K562 (cell line): ENCODE results near the gene POLK.

Experiments used
- CEBPB ChIP-seq: fragments of 450-650 bp; IDR thresholded peaks from 2 replicates; pipeline ENCODE4 v1.6.1; 2016; ENCODE audit warnings: missing genetic modification characterization, missing compliant biosample characterization
- E2F3 ChIP-seq: fragments of 250-450 bp; sonication (Bioruptor Pico); IDR thresholded peaks from 2 replicates; pipeline ENCODE4 v1.4.0; 2020; ENCODE audit warnings: mild to moderate bottlenecking
- ELF1 ChIP-seq: fragments of 200-800 bp; sonication (Bioruptor generic); IDR thresholded peaks from 2 replicates; pipeline ENCODE4 v1.6.1; 2016; ENCODE audit warnings: missing genetic modification characterization, missing compliant biosample characterization
- LARP7 ChIP-seq: fragments of 450-650 bp; IDR thresholded peaks from 2 replicates; pipeline ENCODE4 v1.6.1; 2016
- MTA1 ChIP-seq: fragments of 450-650 bp; IDR thresholded peaks from 2 replicates; pipeline ENCODE4 v1.6.1; 2017; ENCODE audit warnings: borderline replicate concordance
- MYBL2 ChIP-seq, 2 experiments: fragments of 450-650 bp in 1 of 2; sonication (generic) in 1 of 2; formaldehyde crosslinking in 1 of 2; IDR thresholded peaks; 2 replicates each; pipeline versions ENCODE4 v1.6.1 to v1.8.1; 2017 to 2022; ENCODE audit warnings: borderline replicate concordance in 1 of 2, inconsistent platforms in 1 of 2, low read depth in 1 of 2, mild to moderate bottlenecking in 1 of 2, missing genetic modification reagents in 1 of 2, moderate library complexity in 1 of 2
- RCOR1 ChIP-seq, 2 experiments: IDR thresholded peaks; 2 replicates each; pipeline ENCODE4 v1.6.1; 2012; ENCODE audit warnings: low read depth in 2 of 2, low read length in 2 of 2, borderline replicate concordance in 1 of 2, improper control_type of control experiment in 1 of 2
- ZNF41 ChIP-seq: fragments of 250-450 bp; sonication (Bioruptor Pico); conservative IDR thresholded peaks from 2 replicates; pipeline ENCODE4 v1.4.0; 2020; ENCODE audit warnings: mild to moderate bottlenecking
- TF ChIP-seq, protein P1 (sequence below): fragments of 250-450 bp; sonication (Bioruptor Pico); IDR thresholded peaks from 2 replicates; pipeline ENCODE4 v1.5.0; 2021; ENCODE audit warnings: mild to moderate bottlenecking, moderate library complexity
- TF ChIP-seq, protein P2 (sequence below), 3 experiments: IDR thresholded peaks in 2 of 3; conservative IDR thresholded peaks in 1 of 3; 2 replicates each; pipeline ENCODE4 v1.5.1; 2011 to 2012; ENCODE audit warnings: low read length in 3 of 3, mild to moderate bottlenecking in 3 of 3, control low read depth in 2 of 3, improper control_type of control experiment in 1 of 3, inconsistent platforms in 1 of 3, low read depth in 1 of 3, mixed read lengths in 1 of 3, moderate library complexity in 1 of 3; ENCODE audit not compliant: insufficient read depth in 2 of 3
- TF ChIP-seq, protein P3 (sequence below): fragments of 450-650 bp; IDR thresholded peaks from 2 replicates; pipeline ENCODE4 v1.6.1; 2016; ENCODE audit warnings: borderline replicate concordance
- TF ChIP-seq, protein P4 (sequence below): sonication (generic); formaldehyde crosslinking; IDR thresholded peaks from 2 replicates; pipeline ENCODE4 v1.9.0; 2022; ENCODE audit warnings: mild to moderate bottlenecking, missing genetic modification reagents
- TF ChIP-seq, protein P5 (sequence below): fragments of 450-650 bp; IDR thresholded peaks from 2 replicates; pipeline ENCODE4 v1.6.1; 2016
- TF ChIP-seq, protein P6 (sequence below): IDR thresholded peaks from 2 replicates; pipeline ENCODE4 v1.6.1; 2012; ENCODE audit warnings: low read depth, low read length, improper control_type of control experiment, borderline replicate concordance

DNA sequence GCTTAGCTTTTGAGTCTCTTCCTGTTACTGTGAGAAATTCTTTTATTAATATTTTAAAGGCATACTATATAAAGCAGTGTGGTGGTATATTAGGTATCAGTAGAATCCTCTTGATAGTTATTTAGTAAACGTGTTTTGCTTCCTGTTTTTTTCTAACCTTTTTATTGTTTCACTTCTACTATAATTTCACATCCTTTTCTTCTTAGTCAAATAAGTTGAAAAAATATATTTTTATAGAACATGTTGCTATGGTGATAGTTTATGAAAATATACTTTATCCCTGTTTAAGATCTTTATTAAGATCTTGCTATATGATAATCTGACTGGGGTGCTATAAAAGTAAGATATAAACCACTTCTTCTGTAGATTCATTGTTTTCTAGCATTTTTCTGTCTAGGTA, 2.1 kb downstream of the POLK start:
- no peak for TF ChIP-seq RCOR1 (IDR thresholded peaks at IDR 0.05; ENCODE audit: borderline replicate concordance in 1 of 2, low read depth in 2 of 2, low read length in 2 of 2)
- TF ChIP-seq, protein P1, sequence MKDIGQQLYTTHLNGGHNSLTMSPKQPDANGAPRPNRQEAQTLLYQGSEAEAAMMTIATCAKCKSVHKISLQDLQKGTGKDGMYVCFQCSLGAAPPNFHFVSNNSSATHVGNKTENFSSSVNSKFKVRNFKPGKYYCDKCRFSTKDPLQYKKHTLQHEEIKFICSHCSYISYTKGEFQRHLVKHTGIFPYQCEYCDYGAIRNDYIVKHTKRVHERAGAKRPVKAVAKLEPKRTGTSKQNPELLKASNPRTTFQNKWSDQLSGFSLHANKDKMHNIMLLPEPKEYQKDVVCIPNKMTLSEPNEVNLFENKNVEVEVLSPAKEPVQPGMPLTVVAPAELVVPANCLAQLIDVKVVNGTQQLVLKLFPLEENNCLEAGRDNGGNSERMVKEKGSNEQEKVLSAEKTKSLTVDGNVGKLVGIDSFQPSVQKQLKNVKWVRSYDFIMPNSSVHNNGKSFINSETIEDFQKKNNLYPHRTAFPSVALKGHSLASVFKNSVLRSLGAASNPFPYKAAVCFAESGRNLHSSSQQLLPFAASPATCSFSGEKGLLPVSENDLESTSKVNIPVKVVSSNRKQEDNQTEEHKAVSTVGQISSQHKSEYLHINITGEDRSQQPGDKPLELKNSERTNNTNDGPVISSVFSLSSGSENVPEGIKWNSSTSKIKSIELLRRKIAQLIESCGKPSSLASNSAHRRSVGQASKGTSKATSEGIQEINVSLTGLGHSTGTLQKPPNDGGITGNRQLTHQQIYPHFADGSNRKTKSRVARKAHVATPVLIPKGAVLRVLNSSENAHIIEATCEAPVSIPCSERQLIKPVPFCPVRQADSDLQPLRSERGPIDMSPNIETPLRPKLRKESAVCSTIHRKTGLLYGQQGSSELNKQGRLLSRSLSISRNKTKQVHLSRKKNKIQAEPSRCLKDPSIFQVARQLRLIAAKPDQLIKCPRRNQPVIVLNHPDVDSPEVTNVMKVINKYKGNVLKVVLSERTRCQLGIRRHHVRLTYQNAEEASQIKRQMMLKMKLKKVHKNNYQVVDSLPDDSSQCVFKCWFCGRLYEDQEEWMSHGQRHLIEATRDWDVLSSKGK (CRISPR knock-in tag) = no peak
- no peak for TF ChIP-seq ZNF41 (CRISPR knock-in tag)
- TF ChIP-seq, protein P2, sequence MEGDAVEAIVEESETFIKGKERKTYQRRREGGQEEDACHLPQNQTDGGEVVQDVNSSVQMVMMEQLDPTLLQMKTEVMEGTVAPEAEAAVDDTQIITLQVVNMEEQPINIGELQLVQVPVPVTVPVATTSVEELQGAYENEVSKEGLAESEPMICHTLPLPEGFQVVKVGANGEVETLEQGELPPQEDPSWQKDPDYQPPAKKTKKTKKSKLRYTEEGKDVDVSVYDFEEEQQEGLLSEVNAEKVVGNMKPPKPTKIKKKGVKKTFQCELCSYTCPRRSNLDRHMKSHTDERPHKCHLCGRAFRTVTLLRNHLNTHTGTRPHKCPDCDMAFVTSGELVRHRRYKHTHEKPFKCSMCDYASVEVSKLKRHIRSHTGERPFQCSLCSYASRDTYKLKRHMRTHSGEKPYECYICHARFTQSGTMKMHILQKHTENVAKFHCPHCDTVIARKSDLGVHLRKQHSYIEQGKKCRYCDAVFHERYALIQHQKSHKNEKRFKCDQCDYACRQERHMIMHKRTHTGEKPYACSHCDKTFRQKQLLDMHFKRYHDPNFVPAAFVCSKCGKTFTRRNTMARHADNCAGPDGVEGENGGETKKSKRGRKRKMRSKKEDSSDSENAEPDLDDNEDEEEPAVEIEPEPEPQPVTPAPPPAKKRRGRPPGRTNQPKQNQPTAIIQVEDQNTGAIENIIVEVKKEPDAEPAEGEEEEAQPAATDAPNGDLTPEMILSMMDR (IDR thresholded peaks at IDR 0.05 in 2 of 3, conservative IDR thresholded peaks at IDR 0.05 in 1 of 3; ENCODE audit: insufficient read depth in 2 of 3, low read depth in 1 of 3, low read length in 3 of 3) = no peak
- TF ChIP-seq ELF1 (tag) = no peak
- TF ChIP-seq E2F3 (CRISPR knock-in tag) = no peak
- TF ChIP-seq CEBPB (tag) = no peak
- TF ChIP-seq MYBL2 (IDR thresholded peaks at IDR 0.05; ENCODE audit: low read depth) = no peak
- no peak for TF ChIP-seq MYBL2 (CRISPR knock-in tag; IDR thresholded peaks at IDR 0.05; ENCODE audit: borderline replicate concordance)
- TF ChIP-seq, protein P3, sequence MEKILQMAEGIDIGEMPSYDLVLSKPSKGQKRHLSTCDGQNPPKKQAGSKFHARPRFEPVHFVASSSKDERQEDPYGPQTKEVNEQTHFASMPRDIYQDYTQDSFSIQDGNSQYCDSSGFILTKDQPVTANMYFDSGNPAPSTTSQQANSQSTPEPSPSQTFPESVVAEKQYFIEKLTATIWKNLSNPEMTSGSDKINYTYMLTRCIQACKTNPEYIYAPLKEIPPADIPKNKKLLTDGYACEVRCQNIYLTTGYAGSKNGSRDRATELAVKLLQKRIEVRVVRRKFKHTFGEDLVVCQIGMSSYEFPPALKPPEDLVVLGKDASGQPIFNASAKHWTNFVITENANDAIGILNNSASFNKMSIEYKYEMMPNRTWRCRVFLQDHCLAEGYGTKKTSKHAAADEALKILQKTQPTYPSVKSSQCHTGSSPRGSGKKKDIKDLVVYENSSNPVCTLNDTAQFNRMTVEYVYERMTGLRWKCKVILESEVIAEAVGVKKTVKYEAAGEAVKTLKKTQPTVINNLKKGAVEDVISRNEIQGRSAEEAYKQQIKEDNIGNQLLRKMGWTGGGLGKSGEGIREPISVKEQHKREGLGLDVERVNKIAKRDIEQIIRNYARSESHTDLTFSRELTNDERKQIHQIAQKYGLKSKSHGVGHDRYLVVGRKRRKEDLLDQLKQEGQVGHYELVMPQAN = no peak
- TF ChIP-seq, protein P4, sequence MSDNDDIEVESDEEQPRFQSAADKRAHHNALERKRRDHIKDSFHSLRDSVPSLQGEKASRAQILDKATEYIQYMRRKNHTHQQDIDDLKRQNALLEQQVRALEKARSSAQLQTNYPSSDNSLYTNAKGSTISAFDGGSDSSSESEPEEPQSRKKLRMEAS (CRISPR knock-in tag) = no peak
- TF ChIP-seq, protein P5, sequence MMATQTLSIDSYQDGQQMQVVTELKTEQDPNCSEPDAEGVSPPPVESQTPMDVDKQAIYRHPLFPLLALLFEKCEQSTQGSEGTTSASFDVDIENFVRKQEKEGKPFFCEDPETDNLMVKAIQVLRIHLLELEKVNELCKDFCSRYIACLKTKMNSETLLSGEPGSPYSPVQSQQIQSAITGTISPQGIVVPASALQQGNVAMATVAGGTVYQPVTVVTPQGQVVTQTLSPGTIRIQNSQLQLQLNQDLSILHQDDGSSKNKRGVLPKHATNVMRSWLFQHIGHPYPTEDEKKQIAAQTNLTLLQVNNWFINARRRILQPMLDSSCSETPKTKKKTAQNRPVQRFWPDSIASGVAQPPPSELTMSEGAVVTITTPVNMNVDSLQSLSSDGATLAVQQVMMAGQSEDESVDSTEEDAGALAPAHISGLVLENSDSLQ = no peak
- TF ChIP-seq MTA1 = no peak
- TF ChIP-seq LARP7 = no peak
- TF ChIP-seq, protein P6, sequence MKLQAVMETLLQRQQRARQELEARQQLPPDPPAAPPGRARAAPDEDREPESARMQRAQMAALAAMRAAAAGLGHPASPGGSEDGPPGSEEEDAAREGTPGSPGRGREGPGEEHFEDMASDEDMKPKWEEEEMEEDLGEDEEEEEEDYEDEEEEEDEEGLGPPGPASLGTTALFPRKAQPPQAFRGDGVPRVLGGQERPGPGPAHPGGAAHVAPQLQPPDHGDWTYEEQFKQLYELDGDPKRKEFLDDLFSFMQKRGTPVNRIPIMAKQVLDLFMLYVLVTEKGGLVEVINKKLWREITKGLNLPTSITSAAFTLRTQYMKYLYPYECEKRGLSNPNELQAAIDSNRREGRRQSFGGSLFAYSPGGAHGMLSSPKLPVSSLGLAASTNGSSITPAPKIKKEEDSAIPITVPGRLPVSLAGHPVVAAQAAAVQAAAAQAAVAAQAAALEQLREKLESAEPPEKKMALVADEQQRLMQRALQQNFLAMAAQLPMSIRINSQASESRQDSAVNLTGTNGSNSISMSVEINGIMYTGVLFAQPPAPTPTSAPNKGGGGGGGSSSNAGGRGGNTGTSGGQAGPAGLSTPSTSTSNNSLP = no peak
